Peyer's patch (tissue), 4 donors: Measurements from ENCODE around the gene ZNF146. TPM values are rescaled to one million over a fixed set of nuclear protein-coding genes. Genes with fewer than 3 reads are reported as not detected.

Experiments
- DNase-seq, 3 donors: peaks; one replicate each; pipeline ENCODE4 v3.0.0-alpha.2; 2017 to 2019
- H3K27ac ChIP-seq, 4 donors: fragments of 200-600 bp; sonication (generic); one replicate each; pipeline ENCODE4 v1.5.1; 2016 to 2019
- H3K27me3 ChIP-seq, 2 donors: fragments of 200-600 bp; sonication (generic); one replicate each; pipeline ENCODE4 v1.5.1; 2019
- H3K36me3 ChIP-seq, 3 donors: fragments of 200-600 bp; sonication (generic); one replicate each; pipeline ENCODE4 v1.5.1; 2016 to 2019
- H3K4me1 ChIP-seq, 4 donors: fragments of 200-600 bp; sonication (generic); one replicate each; pipeline ENCODE4 v1.5.1; 2016 to 2019
- H3K4me3 ChIP-seq, 4 donors: fragments of 200-600 bp; sonication (generic); 1 replicate in 3 of 4; 2 replicates in 1 of 4; pipeline ENCODE4 v1.5.1; 2016 to 2019; ENCODE audit warnings: mild to moderate bottlenecking in 1 of 4
- H3K9me3 ChIP-seq, 4 donors: fragments of 200-600 bp; sonication (generic); one replicate each; pipeline ENCODE4 v1.5.1; 2016 to 2019; ENCODE audit warnings: mild to moderate bottlenecking in 1 of 4
- CTCF ChIP-seq, 6 experiments: fragments of 450-650 bp in 4 of 6; fragments of 200-600 bp in 2 of 6; sonication (generic) in 1 of 6; IDR thresholded peaks; one replicate each; pipeline ENCODE4 v1.5.1; 2017 to 2019; ENCODE audit warnings: antibody characterized with exemption in 6 of 6, mild to moderate bottlenecking in 3 of 6, moderate library complexity in 1 of 6
- POLR2A ChIP-seq, 2 donors: fragments of 450-650 bp; IDR thresholded peaks; one replicate each; pipeline ENCODE4 v1.5.1; 2017; ENCODE audit warnings: antibody characterized with exemption in 2 of 2, mild to moderate bottlenecking in 2 of 2, moderate library complexity in 2 of 2
- total RNA-seq, 4 donors: library from RNA; depleted of rRNA; stranded (reverse); fragments of >200 nt; gene quantifications; one replicate each; pipeline ENCODE4 v1.1.0, GENCODE V29; 2016

Gene ZNF146
- total RNA-seq, 4 donors from 2014 or later = 43.2 to 71.0 (median 43.6) TPM

GRCh38 chr19:36256064-36256463 lies 41.2 kb downstream of the ZNF146 start:
- Histone ChIP-seq H3K27ac (no peak overlapping the region), H3K9me3 (peaks cover 0 to 3% (median 0%) of the 10 kb centered on the region in 4 donors), H3K4me1 (no peaks in the 10 kb centered on the region), H3K27me3 (no peaks in the 10 kb centered on the region), H3K36me3 (no peaks in the 10 kb centered on the region), H3K4me3 (no peak overlapping the region)
- TF ChIP-seq POLR2A (IDR thresholded peaks at IDR 0.05) = no peak
- no peak for TF ChIP-seq CTCF (IDR thresholded peaks at IDR 0.05)
- DNase-seq = no peak

GRCh38 chr19:36256853-36257519 lies 42.1 kb downstream of the ZNF146 start:
- TF ChIP-seq POLR2A (IDR thresholded peaks at IDR 0.05) (no peak), CTCF (IDR thresholded peaks at IDR 0.05) (no peak)
- peaks cover 0 to 3% (median 0%) of the 10 kb centered on the region in 4 donors for H3K9me3 ChIP-seq
- H3K4me3 ChIP-seq = peak overlapping the region in 3 of 4 donors; percentile 32 to 50 (median 39)
- no peak for DNase-seq
- H3K27ac ChIP-seq = no peak overlapping the region
- H3K36me3 ChIP-seq = no peaks in the 10 kb centered on the region
- H3K4me1 ChIP-seq = no peaks in the 10 kb centered on the region
- H3K27me3 ChIP-seq = no peaks in the 10 kb centered on the region

- Histone ChIP-seq H3K4me1 (no peaks in the 10 kb centered on the region), H3K4me3 (peak overlapping the region in 3 of 4 donors; percentile 32 to 50 (median 39)), H3K27ac (no peak overlapping the region), H3K27me3 (no peaks in the 10 kb centered on the region), H3K36me3 (no peaks in the 10 kb centered on the region), H3K9me3 (peaks cover 0 to 3% (median 0%) of the 10 kb centered on the region in 4 donors)
- TF ChIP-seq CTCF (IDR thresholded peaks at IDR 0.05) (no peak), POLR2A (IDR thresholded peaks at IDR 0.05) (no peak)
- DNase-seq = no peak
Measured at GRCh38 chr19:36257520-36257876, 42.6 kb downstream of the ZNF146 start.

- Histone ChIP-seq H3K9me3 (peaks cover 0 to 3% (median 0%) of the 10 kb centered on the region in 4 donors), H3K27ac (no peak overlapping the region), H3K27me3 (no peaks in the 10 kb centered on the region), H3K4me3 (peak overlapping the region in 1 of 4 donors; percentile 50), H3K4me1 (no peaks in the 10 kb centered on the region), H3K36me3 (no peaks in the 10 kb centered on the region)
- no peak for DNase-seq
- TF ChIP-seq POLR2A (IDR thresholded peaks at IDR 0.05) = no peak
Measured at GRCh38 chr19:36258028-36258875, 43.3 kb downstream of the ZNF146 start.

- H3K4me3 ChIP-seq = no peak overlapping the region
- no peaks in the 10 kb centered on the region for H3K36me3 ChIP-seq
- DNase-seq = no peak
- H3K27ac ChIP-seq = no peak overlapping the region
- H3K9me3 ChIP-seq = peaks cover 0 to 3% (median 0%) of the 10 kb centered on the region in 4 donors
- TF ChIP-seq POLR2A (IDR thresholded peaks at IDR 0.05) (no peak), CTCF (IDR thresholded peaks at IDR 0.05) (no peak)
- no peaks in the 10 kb centered on the region for H3K4me1 ChIP-seq
- H3K27me3 ChIP-seq = no peaks in the 10 kb centered on the region
Measured at GRCh38 chr19:36259211-36259610, 44.3 kb downstream of the ZNF146 start.

GRCh38 chr19:36265064-36265463 lies 50.2 kb downstream of the ZNF146 start:
- Histone ChIP-seq H3K4me3 (no peak overlapping the region), H3K27me3 (no peaks in the 10 kb centered on the region), H3K9me3 (peaks cover 0 to 6% (median 0%) of the 10 kb centered on the region in 4 donors), H3K4me1 (no peaks in the 10 kb centered on the region), H3K36me3 (no peaks in the 10 kb centered on the region), H3K27ac (no peak overlapping the region)
- no peak for DNase-seq
- TF ChIP-seq CTCF (IDR thresholded peaks at IDR 0.05) = no peak
- TF ChIP-seq POLR2A (IDR thresholded peaks at IDR 0.05) = no peak
